ENCODE measurements around the gene FBXO34.
A peak's percentile ranks its signal among the peaks of the same experiment; 100 is the strongest.
"Not testable (repeated sequence)": the region's sequence is repeated elsewhere in the genome, so short reads cannot be mapped to it uniquely, and the experiment has no call there.

Gene FBXO34

GRCh38 chr14:55382483-55382882 lies 111.3 kb downstream of the FBXO34 start:
- no peaks in the 10 kb centered on the region for H3K4me1 ChIP-seq

DNA sequence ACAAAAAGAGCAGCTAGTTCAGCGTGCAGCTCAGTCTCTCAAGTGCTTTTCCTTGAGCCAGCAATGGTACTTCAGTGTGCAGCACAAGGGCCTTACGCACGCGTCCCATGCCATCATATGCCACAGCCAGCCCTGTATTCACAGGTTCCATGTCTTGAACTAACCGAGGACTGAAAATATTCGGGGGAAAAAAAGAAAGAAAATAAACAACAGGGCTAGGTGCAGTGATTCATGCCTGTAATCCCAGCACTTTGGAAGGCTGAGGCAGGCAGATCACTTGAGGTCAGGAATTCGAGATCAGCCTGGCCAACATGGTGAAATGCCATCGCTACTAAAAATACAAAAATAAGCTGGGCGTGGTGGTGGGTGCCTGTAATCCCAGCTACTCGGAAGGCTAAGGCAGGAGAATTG lies 111.8 kb downstream of the FBXO34 start:
- H3K27me3 ChIP-seq; H3K4me2 ChIP-seq; H4K20me1 ChIP-seq; H3K4me1 ChIP-seq; H3K27ac ChIP-seq; H3K9me3 ChIP-seq (replicated peaks in 1 of 11); H3K9ac ChIP-seq; H3K4me3 ChIP-seq: not testable (repeated sequence)
- H3K36me3 ChIP-seq: peaks cover 75 to 100% (median 90%) of the 10 kb centered on the region in 11 experiments

More at GRCh38 chr14:55382483-55382882, 111.3 kb downstream of the FBXO34 start:
- no peaks in the 10 kb centered on the region; a peak in 2 of 22 replicates for H4K20me1 ChIP-seq
- no peaks in the 10 kb centered on the region for H3K27me3 ChIP-seq
- H3K9me3 ChIP-seq (replicated peaks in 1 of 11): no peaks in the 10 kb centered on the region
- H3K9ac ChIP-seq: no peak overlapping the region
- no peak for TF ChIP-seq Cebpa-rat (IDR thresholded peaks at IDR 0.05)
- no peak overlapping the region for H3K4me2 ChIP-seq
- peaks cover 76 to 100% (median 90%) of the 10 kb centered on the region in 11 experiments for H3K36me3 ChIP-seq
- H3K27ac ChIP-seq: no peak overlapping the region
- H3K4me3 ChIP-seq: no peak overlapping the region

DNA sequence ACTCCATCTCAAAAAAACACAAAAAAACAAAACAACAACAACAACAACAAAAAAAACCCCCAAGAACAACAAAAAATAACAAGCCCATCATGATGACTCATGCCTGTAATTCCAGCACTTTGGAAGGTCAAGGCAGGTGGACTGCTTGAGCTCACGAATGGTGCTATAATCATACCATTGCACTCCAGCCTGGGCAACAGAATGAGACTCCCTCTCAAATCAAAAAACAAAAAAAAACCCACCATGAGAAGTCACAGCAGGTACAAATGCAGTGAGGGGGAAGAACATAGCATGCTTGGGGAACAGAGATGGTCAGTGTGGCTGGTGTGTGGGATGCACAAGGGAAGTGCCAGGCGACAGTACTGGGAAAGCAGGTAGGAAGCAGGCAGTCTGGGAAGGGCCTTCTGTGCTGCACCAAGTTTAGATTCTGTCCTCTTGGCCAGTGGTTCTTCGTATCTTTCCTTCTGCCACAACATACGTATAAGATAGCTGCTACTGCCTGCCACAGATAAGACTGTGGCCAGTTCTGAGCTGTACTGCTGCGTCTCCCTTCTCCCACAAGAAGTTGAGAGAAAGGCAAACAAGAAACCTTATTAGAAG lies 112.4 kb downstream of the FBXO34 start:
- Histone ChIP-seq H3K4me3 (no peak overlapping the region), H3K9ac (no peak overlapping the region; a peak in 1 of 22 replicates), H3K9me3 (replicated peaks in 1 of 11) (no peaks in the 10 kb centered on the region), H3K4me1 (no peaks in the 10 kb centered on the region), H3K27ac (no peak overlapping the region), H3K27me3 (no peaks in the 10 kb centered on the region), H3K4me2 (no peak overlapping the region), H4K20me1 (no peaks in the 10 kb centered on the region; a peak in 2 of 22 replicates), H3K36me3 (peaks cover 73 to 100% (median 90%) of the 10 kb centered on the region in 11 experiments)
- no peak for TF ChIP-seq Cebpa-rat (IDR thresholded peaks at IDR 0.05)

- Histone ChIP-seq H3K9ac (no peak overlapping the region), H4K20me1 (no peaks in the 10 kb centered on the region; a peak in 2 of 22 replicates), H3K4me1 (no peaks in the 10 kb centered on the region), H3K4me2 (no peak overlapping the region), H3K9me3 (replicated peaks in 1 of 11) (no peaks in the 10 kb centered on the region), H3K36me3 (peaks cover 72 to 100% (median 90%) of the 10 kb centered on the region in 11 experiments), H3K27ac (no peak overlapping the region), H3K4me3 (no peak overlapping the region), H3K27me3 (no peaks in the 10 kb centered on the region)
- TF ChIP-seq Cebpa-rat (IDR thresholded peaks at IDR 0.05): no peak
These were observed 113.3 kb downstream of the FBXO34 start for GRCh38 chr14:55384536-55384935.

- Histone ChIP-seq H3K27ac (no peak overlapping the region), H3K36me3 (peaks cover 70 to 100% (median 91%) of the 10 kb centered on the region in 11 experiments), H3K27me3 (no peaks in the 10 kb centered on the region), H3K9ac (no peak overlapping the region), H3K9me3 (replicated peaks in 1 of 11) (no peaks in the 10 kb centered on the region), H4K20me1 (no peaks in the 10 kb centered on the region; a peak in 2 of 22 replicates), H3K4me1 (no peaks in the 10 kb centered on the region), H3K4me3 (no peak overlapping the region), H3K4me2 (no peak overlapping the region)
- TF ChIP-seq Cebpa-rat (IDR thresholded peaks at IDR 0.05): no peak
These were observed 115.0 kb downstream of the FBXO34 start for GRCh38 chr14:55386037-55386808.

DNA sequence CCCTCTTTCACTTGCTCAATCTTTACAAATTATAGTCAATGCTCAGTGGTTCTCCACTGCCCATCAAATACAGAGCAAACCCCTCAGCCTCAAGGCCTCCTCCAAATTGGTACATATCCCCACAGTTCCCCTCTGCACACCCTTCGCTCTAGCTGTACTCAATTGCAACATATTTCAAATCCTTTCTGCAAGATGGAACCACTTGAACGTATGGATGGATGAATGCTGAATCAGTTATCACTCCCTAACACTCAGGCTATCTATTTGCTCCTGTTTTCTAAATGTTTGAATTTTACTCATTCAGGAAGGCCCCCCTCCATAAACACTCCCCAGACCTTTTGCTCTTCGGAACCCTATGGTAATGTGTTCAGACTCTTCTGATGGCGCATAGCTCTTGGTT lies 115.9 kb downstream of the FBXO34 start:
- TF ChIP-seq Cebpa-rat (IDR thresholded peaks at IDR 0.05): no peak
- H3K27ac ChIP-seq: no peak overlapping the region

GRCh38 chr14:55388160-55388559 lies 116.9 kb downstream of the FBXO34 start:
- peaks cover 54 to 92% (median 81%) of the 10 kb centered on the region in 11 experiments for H3K36me3 ChIP-seq
- H3K4me2 ChIP-seq: no peak overlapping the region
- H3K4me3 ChIP-seq: no peak overlapping the region
- H3K27ac ChIP-seq: no peak overlapping the region
- H4K20me1 ChIP-seq: no peaks in the 10 kb centered on the region; a peak in 2 of 22 replicates
- no peaks in the 10 kb centered on the region for H3K4me1 ChIP-seq
- TF ChIP-seq Cebpa-rat (IDR thresholded peaks at IDR 0.05): no peak
- H3K27me3 ChIP-seq: no peaks in the 10 kb centered on the region
- no peaks in the 10 kb centered on the region for H3K9me3 ChIP-seq (replicated peaks in 1 of 11)
- H3K9ac ChIP-seq: no peak overlapping the region

More for the DNA sequence above, 115.9 kb downstream of the FBXO34 start:
- H3K4me2 ChIP-seq: no peak overlapping the region
- H3K27me3 ChIP-seq: no peaks in the 10 kb centered on the region
- no peak overlapping the region for H3K4me3 ChIP-seq
- H4K20me1 ChIP-seq: no peaks in the 10 kb centered on the region; a peak in 2 of 22 replicates
- H3K9ac ChIP-seq: no peak overlapping the region
- H3K9me3 ChIP-seq (replicated peaks in 1 of 11): no peaks in the 10 kb centered on the region
- H3K36me3 ChIP-seq: peaks cover 61 to 98% (median 90%) of the 10 kb centered on the region in 11 experiments
- H3K4me1 ChIP-seq: no peaks in the 10 kb centered on the region

- no peaks in the 10 kb centered on the region for H3K27me3 ChIP-seq
- H3K36me3 ChIP-seq: peaks cover 54 to 93% (median 79%) of the 10 kb centered on the region in 11 experiments
- no peaks in the 10 kb centered on the region for H3K9me3 ChIP-seq (replicated peaks in 1 of 11)
- H3K27ac ChIP-seq: no peak overlapping the region
- H3K4me2 ChIP-seq: no peak overlapping the region
- H4K20me1 ChIP-seq: no peaks in the 10 kb centered on the region
- TF ChIP-seq Cebpa-rat (IDR thresholded peaks at IDR 0.05): no peak
- no peak overlapping the region for H3K9ac ChIP-seq
- H3K4me3 ChIP-seq: no peak overlapping the region
- no peaks in the 10 kb centered on the region for H3K4me1 ChIP-seq
These were observed 118.1 kb downstream of the FBXO34 start for GRCh38 chr14:55389330-55389729.

- Histone ChIP-seq H3K27me3 (no peaks in the 10 kb centered on the region), H4K20me1 (peaks cover 7 to 57% (median 23%) of the 10 kb centered on the region in 11 experiments; a peak in 18 of 22 replicates), H3K4me1 (peaks cover 0 to 24% (median 0%) of the 10 kb centered on the region in 10 experiments; a peak in 7 of 20 replicates), H3K27ac (no peak overlapping the region), H3K9ac (no peak overlapping the region), H3K36me3 (peaks cover 20 to 38% (median 33%) of the 10 kb centered on the region in 11 experiments), H3K4me2 (peak overlapping the region in 3 of 11 experiments; percentile 3 to 46 (median 39); a peak in 4 of 22 replicates), H3K4me3 (no peak overlapping the region), H3K9me3 (replicated peaks in 1 of 11) (no peaks in the 10 kb centered on the region)
- no peak for TF ChIP-seq Cebpa-rat (IDR thresholded peaks at IDR 0.05)
These were observed 127.5 kb downstream of the FBXO34 start for GRCh38 chr14:55398679-55399078.
